ENCODE measurements around the gene CRAMP1. TPM values are rescaled to one million over a fixed set of nuclear protein-coding genes. Genes with fewer than 3 reads are reported as not detected.
"Not testable (repeated sequence)": the region's sequence is repeated elsewhere in the genome, so short reads cannot be mapped to it uniquely, and the experiment has no call there.

The CRAMP1 gene
- polyA plus RNA-seq, 1 of the 3 experiments (the other 2 are of a cell fraction), result 9.5 TPM

DNA sequence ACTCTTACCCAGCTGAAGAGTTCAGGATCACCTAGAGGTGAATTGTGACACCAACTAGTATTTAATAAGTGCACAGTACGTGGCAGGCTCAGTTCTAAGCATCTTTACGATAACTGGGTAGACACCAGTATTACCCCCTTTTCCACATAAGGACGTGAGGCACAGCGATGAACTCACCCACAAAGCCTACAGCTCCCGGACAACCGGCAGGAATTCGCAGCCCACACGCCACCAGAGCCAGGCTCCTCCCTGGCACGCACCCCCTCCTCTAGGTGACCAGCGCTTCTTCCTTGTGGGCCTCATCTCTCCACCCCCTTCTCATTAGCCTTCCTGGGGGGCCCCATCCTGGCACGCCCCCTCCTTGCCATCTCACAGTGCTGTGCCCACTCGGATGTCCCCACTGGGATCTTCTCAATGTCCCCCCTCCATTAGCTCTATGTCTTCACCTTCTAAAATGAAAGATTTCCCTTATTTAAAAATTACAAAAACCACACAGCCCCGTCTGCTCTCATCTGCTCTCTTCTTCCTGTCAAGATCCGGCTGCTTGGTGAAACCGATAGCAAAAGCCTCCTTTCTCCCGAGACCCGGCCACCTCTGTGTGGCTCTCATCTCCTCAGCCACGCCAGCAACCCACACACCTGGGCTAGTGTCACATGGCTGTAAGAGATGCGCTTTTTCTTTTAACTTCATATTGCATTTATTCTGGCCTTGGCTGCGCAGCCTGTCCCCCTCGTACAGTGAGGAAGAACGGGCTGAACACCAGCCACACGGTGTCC, 21.0 kb upstream of the CRAMP1 start:
- Histone ChIP-seq H3K4me1 (ENCODE audit: control insufficient read depth in 1 of 2, insufficient read depth in 2 of 2, low read depth in 1 of 2, low read length in 1 of 2) (no peaks in the 10 kb centered on the region), H3K36me3 (replicated peaks in 1 of 2; ENCODE audit: control insufficient read depth in 1 of 2, insufficient read depth in 2 of 2, low read length in 1 of 2) (peaks cover 3 to 23% of the 10 kb centered on the region in 2 experiments), H3K9me2 (no peaks in the 10 kb centered on the region), H3K4me2 (no peak overlapping the region), H3K4me3 (ENCODE audit: low read depth in 2 of 2, low read length in 1 of 2) (no peak overlapping the region), H3K9me3 (no peaks in the 10 kb centered on the region), H3K27me3 (ENCODE audit: insufficient read depth) (no peaks in the 10 kb centered on the region), H3K9ac (no peak overlapping the region), H3F3A (replicated peaks; ENCODE audit: insufficient read depth) (no peaks in the 10 kb centered on the region), H3K79me2 (ENCODE audit: insufficient read depth) (no peaks in the 10 kb centered on the region), H2AFZ (ENCODE audit: low read depth) (no peak overlapping the region), H4K20me1 (ENCODE audit: insufficient read depth) (no peaks in the 10 kb centered on the region), H3K27ac (ENCODE audit: low read depth in 2 of 2, low read length in 1 of 2) (no peak overlapping the region)
- WGBS (ENCODE audit: low lambda C conversion rate), result 94% methylated on average over 18 of the region's 23 CpGs
- POLR2A ChIA-PET, result no interaction called here
- CTCF ChIA-PET, result no interaction called here
- no peak for TF ChIP-seq SMC3 (IDR thresholded peaks at IDR 0.05; ENCODE audit: low read depth, low read length)
- no peak for TF ChIP-seq EZH2phosphoT487 (IDR thresholded peaks at IDR 0.05; ENCODE audit: borderline replicate concordance, low read depth)
- TF ChIP-seq, protein P1, sequence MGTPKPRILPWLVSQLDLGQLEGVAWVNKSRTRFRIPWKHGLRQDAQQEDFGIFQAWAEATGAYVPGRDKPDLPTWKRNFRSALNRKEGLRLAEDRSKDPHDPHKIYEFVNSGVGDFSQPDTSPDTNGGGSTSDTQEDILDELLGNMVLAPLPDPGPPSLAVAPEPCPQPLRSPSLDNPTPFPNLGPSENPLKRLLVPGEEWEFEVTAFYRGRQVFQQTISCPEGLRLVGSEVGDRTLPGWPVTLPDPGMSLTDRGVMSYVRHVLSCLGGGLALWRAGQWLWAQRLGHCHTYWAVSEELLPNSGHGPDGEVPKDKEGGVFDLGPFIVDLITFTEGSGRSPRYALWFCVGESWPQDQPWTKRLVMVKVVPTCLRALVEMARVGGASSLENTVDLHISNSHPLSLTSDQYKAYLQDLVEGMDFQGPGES (IDR thresholded peaks at IDR 0.05; ENCODE audit: low read depth, low read length), result no peak
- TF ChIP-seq, protein P2, sequence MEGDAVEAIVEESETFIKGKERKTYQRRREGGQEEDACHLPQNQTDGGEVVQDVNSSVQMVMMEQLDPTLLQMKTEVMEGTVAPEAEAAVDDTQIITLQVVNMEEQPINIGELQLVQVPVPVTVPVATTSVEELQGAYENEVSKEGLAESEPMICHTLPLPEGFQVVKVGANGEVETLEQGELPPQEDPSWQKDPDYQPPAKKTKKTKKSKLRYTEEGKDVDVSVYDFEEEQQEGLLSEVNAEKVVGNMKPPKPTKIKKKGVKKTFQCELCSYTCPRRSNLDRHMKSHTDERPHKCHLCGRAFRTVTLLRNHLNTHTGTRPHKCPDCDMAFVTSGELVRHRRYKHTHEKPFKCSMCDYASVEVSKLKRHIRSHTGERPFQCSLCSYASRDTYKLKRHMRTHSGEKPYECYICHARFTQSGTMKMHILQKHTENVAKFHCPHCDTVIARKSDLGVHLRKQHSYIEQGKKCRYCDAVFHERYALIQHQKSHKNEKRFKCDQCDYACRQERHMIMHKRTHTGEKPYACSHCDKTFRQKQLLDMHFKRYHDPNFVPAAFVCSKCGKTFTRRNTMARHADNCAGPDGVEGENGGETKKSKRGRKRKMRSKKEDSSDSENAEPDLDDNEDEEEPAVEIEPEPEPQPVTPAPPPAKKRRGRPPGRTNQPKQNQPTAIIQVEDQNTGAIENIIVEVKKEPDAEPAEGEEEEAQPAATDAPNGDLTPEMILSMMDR (IDR thresholded peaks at IDR 0.05), result no peak
- TF ChIP-seq TCF12 (IDR thresholded peaks at IDR 0.05), result no peak
- TF ChIP-seq TEAD4 (IDR thresholded peaks at IDR 0.05; ENCODE audit: borderline replicate concordance, insufficient read depth), result no peak
- TF ChIP-seq POLR2AphosphoS5 (IDR thresholded peaks at IDR 0.05; ENCODE audit: low read depth, low read length), result no peak
- no peak for TF ChIP-seq SIN3A (IDR thresholded peaks at IDR 0.05; ENCODE audit: borderline replicate concordance, low read depth, low read length)
- TF ChIP-seq YY1 (IDR thresholded peaks at IDR 0.05; ENCODE audit: low read depth), result no peak
- no peak for TF ChIP-seq RXRA (IDR thresholded peaks at IDR 0.05; ENCODE audit: borderline replicate concordance, low read depth)
- no peak for TF ChIP-seq GABPA (IDR thresholded peaks at IDR 0.05; ENCODE audit: low read depth)
- no peak for TF ChIP-seq CHD2 (IDR thresholded peaks at IDR 0.05; ENCODE audit: low read length, partially characterized antibody)
- DNase-seq, result no peak

DNA sequence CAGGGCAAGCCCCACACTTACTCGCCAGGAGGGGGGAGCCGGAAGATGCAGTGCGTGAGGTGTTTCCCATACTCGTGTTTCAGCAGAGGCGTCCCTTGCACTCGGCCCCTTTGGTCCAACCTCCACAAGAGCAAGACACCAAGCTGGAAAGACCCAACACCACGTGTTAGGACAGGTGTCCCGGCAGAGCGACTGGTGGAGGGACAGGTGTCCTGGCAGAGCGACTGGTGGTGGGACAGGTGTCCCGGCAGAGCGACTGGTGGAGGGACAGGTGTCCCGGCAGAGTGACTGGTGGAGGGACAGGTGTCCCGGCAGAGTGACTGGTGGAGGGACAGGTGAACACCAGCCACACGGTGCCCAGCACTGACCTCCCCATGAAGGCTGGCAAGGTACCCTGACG, 19.7 kb upstream of the CRAMP1 start:
- H3K9me2 ChIP-seq, result no peaks in the 10 kb centered on the region
- no peaks in the 10 kb centered on the region for H3K9me3 ChIP-seq
- no peaks in the 10 kb centered on the region for H3K79me2 ChIP-seq (ENCODE audit: insufficient read depth)
- no peak overlapping the region for H3K4me2 ChIP-seq
- TF ChIP-seq YY1 (IDR thresholded peaks at IDR 0.05; ENCODE audit: low read depth), result no peak
- no peak for TF ChIP-seq FOSL2 (IDR thresholded peaks at IDR 0.05; ENCODE audit: borderline replicate concordance, low read depth)
- TF ChIP-seq, protein P1 (IDR thresholded peaks at IDR 0.05; ENCODE audit: low read depth, low read length), result no peak
- no peak for TF ChIP-seq MEF2A (IDR thresholded peaks at IDR 0.05; ENCODE audit: borderline replicate concordance, low read depth)
- no peak for TF ChIP-seq NRF1 (IDR thresholded peaks at IDR 0.05; ENCODE audit: low read depth, low read length)
- no peak for TF ChIP-seq RAD21 (IDR thresholded peaks at IDR 0.05; ENCODE audit: low read length)
- TF ChIP-seq FOXM1 (IDR thresholded peaks at IDR 0.05; ENCODE audit: low read depth), result no peak
- no peak for TF ChIP-seq ELF1 (IDR thresholded peaks at IDR 0.05)
- TF ChIP-seq GABPA (IDR thresholded peaks at IDR 0.05; ENCODE audit: low read depth), result no peak
- H3K27ac ChIP-seq (ENCODE audit: low read depth in 2 of 2, low read length in 1 of 2), result no peak overlapping the region
- 79% methylated on average over 12 of the region's 16 CpGs for WGBS (ENCODE audit: low lambda C conversion rate)
- H3K36me3 ChIP-seq (replicated peaks in 1 of 2; ENCODE audit: control insufficient read depth in 1 of 2, insufficient read depth in 2 of 2, low read length in 1 of 2), result peaks cover 3 to 21% of the 10 kb centered on the region in 2 experiments
- no peaks in the 10 kb centered on the region for H4K20me1 ChIP-seq (ENCODE audit: insufficient read depth)
- no peak for DNase-seq
- POLR2A ChIA-PET, result no interaction called here
- no peaks in the 10 kb centered on the region for H3K4me1 ChIP-seq (ENCODE audit: control insufficient read depth in 1 of 2, insufficient read depth in 2 of 2, low read depth in 1 of 2, low read length in 1 of 2)
- no peaks in the 10 kb centered on the region for H3F3A ChIP-seq (replicated peaks; ENCODE audit: insufficient read depth)
- no peak overlapping the region for H3K4me3 ChIP-seq (ENCODE audit: low read depth in 2 of 2, low read length in 1 of 2)
- H2AFZ ChIP-seq (ENCODE audit: low read depth), result no peak overlapping the region
- CTCF ChIA-PET, result no interaction called here
- H3K9ac ChIP-seq, result no peak overlapping the region
- H3K27me3 ChIP-seq (ENCODE audit: insufficient read depth), result no peaks in the 10 kb centered on the region

DNA sequence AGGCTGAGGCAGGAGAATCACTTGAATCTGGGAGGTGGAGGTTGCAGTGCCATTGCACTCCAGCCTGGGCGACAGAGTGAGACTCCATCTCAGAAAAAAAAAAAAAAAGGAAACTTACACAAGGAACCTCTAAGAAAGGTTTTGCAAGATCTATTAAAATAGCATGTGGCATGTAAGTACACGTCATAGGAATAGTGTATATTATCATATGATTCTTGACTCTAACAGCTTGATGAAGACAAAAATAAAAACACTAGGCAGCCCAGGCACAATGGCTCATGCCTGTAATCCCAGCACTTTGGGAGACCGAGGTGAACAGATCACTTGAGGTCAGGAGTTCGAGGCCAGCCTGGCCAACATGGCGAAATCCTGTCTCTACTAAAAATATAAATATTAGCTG, 16.6 kb upstream of the CRAMP1 start:
- H3K9ac ChIP-seq; H3K9me3 ChIP-seq; H2AFZ ChIP-seq (ENCODE audit: low read depth); H3K27me3 ChIP-seq (ENCODE audit: insufficient read depth); H3K4me3 ChIP-seq (ENCODE audit: low read depth in 2 of 2, low read length in 1 of 2); H3K4me1 ChIP-seq (ENCODE audit: control insufficient read depth in 1 of 2, insufficient read depth in 2 of 2, low read depth in 1 of 2, low read length in 1 of 2); POLR2A ChIA-PET; H4K20me1 ChIP-seq (ENCODE audit: insufficient read depth); H3K27ac ChIP-seq (ENCODE audit: low read depth in 2 of 2, low read length in 1 of 2); H3F3A ChIP-seq (replicated peaks; ENCODE audit: insufficient read depth); H3K4me2 ChIP-seq; H3K9me2 ChIP-seq; H3K79me2 ChIP-seq (ENCODE audit: insufficient read depth); DNase-seq: not testable (repeated sequence)
- CTCF ChIA-PET, result interaction anchor here (1.4 kb wide), 1 partner anchor 175 kb away, joined by 4 read pairs; the partner anchor contains the start of gene UQCC4
- H3K36me3 ChIP-seq (replicated peaks in 1 of 2; ENCODE audit: control insufficient read depth in 1 of 2, insufficient read depth in 2 of 2, low read length in 1 of 2), result peaks cover 0 to 15% of the 10 kb centered on the region in 2 experiments
- WGBS (ENCODE audit: low lambda C conversion rate), result 89% methylated on average over 5 of the region's 5 CpGs

Data from SK-N-SH (cell line).